HEK293 (cell line): Measurements from ENCODE around the gene MCCC2.

Experiments
- REPIN1 ChIP-seq: fragments of 450-650 bp; formaldehyde crosslinking; IDR thresholded peaks from 2 replicates; pipeline ENCODE4 v1.5.1; 2017; ENCODE audit warnings: missing biosample characterization, missing genetic modification characterization, low read depth
- ZNF214 ChIP-seq: fragments of 450-650 bp; formaldehyde crosslinking; IDR thresholded peaks from 2 replicates; pipeline ENCODE4 v1.5.1; 2017; ENCODE audit warnings: missing biosample characterization, mild to moderate bottlenecking, missing genetic modification characterization, borderline replicate concordance
- TF ChIP-seq, protein P1 (sequence below): fragments of 450-650 bp; formaldehyde crosslinking; IDR thresholded peaks from 2 replicates; pipeline ENCODE4 v1.5.1; 2016; ENCODE audit warnings: missing biosample characterization, missing genetic modification characterization
- TF ChIP-seq, protein P2 (sequence below): IDR thresholded peaks from 2 replicates; pipeline ENCODE4 v1.6.1; 2011; ENCODE audit warnings: mild to moderate bottlenecking, low read depth, low read length, borderline replicate concordance
- TF ChIP-seq, protein P3 (sequence below): fragments of 450-650 bp; formaldehyde crosslinking; IDR thresholded peaks from 2 replicates; pipeline ENCODE4 v1.5.1; 2016; ENCODE audit warnings: missing biosample characterization, missing genetic modification characterization
- TF ChIP-seq, protein P4 (sequence below): fragments of 450-650 bp; formaldehyde crosslinking; IDR thresholded peaks from 2 replicates; pipeline ENCODE4 v1.5.1; 2016; ENCODE audit warnings: missing biosample characterization, missing genetic modification characterization

DNA sequence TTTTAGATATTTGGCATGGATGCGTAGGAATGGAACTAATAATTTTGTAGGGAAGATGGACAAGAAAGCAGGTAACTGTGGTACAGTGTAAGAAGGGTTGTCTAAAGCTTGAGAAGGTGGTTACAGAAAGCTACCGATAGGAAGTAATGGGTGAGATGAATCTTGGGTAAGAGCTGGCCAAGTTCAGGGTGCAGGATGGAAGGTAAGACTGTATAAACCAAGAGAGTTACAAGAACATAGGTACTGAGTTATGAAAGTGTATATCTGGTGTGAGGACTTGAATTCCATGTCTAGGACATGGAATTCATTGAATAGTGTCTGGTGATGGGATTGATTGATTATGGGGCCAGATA, 1.4 kb downstream of the MCCC2 start:
- TF ChIP-seq, protein P1, sequence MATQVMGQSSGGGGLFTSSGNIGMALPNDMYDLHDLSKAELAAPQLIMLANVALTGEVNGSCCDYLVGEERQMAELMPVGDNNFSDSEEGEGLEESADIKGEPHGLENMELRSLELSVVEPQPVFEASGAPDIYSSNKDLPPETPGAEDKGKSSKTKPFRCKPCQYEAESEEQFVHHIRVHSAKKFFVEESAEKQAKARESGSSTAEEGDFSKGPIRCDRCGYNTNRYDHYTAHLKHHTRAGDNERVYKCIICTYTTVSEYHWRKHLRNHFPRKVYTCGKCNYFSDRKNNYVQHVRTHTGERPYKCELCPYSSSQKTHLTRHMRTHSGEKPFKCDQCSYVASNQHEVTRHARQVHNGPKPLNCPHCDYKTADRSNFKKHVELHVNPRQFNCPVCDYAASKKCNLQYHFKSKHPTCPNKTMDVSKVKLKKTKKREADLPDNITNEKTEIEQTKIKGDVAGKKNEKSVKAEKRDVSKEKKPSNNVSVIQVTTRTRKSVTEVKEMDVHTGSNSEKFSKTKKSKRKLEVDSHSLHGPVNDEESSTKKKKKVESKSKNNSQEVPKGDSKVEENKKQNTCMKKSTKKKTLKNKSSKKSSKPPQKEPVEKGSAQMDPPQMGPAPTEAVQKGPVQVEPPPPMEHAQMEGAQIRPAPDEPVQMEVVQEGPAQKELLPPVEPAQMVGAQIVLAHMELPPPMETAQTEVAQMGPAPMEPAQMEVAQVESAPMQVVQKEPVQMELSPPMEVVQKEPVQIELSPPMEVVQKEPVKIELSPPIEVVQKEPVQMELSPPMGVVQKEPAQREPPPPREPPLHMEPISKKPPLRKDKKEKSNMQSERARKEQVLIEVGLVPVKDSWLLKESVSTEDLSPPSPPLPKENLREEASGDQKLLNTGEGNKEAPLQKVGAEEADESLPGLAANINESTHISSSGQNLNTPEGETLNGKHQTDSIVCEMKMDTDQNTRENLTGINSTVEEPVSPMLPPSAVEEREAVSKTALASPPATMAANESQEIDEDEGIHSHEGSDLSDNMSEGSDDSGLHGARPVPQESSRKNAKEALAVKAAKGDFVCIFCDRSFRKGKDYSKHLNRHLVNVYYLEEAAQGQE (tag by site-specific recombination): no peak
- TF ChIP-seq, protein P2, sequence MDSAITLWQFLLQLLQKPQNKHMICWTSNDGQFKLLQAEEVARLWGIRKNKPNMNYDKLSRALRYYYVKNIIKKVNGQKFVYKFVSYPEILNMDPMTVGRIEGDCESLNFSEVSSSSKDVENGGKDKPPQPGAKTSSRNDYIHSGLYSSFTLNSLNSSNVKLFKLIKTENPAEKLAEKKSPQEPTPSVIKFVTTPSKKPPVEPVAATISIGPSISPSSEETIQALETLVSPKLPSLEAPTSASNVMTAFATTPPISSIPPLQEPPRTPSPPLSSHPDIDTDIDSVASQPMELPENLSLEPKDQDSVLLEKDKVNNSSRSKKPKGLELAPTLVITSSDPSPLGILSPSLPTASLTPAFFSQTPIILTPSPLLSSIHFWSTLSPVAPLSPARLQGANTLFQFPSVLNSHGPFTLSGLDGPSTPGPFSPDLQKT: no peak
- TF ChIP-seq ZNF214 (tag by site-specific recombination) (no peak), REPIN1 (no peak)
- TF ChIP-seq, protein P3, sequence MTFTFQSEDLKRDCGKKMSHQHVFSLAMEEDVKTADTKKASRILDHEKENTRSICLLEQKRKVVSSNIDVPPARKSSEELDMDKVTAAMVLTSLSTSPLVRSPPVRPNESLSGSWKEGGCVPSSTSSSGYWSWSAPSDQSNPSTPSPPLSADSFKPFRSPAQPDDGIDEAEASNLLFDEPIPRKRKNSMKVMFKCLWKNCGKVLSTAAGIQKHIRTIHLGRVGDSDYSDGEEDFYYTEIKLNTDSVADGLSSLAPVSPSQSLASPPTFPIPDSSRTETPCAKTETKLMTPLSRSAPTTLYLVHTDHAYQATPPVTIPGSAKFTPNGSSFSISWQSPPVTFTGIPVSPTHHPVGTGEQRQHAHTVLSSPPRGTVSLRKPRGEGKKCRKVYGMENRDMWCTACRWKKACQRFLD: no peak
- TF ChIP-seq, protein P4, sequence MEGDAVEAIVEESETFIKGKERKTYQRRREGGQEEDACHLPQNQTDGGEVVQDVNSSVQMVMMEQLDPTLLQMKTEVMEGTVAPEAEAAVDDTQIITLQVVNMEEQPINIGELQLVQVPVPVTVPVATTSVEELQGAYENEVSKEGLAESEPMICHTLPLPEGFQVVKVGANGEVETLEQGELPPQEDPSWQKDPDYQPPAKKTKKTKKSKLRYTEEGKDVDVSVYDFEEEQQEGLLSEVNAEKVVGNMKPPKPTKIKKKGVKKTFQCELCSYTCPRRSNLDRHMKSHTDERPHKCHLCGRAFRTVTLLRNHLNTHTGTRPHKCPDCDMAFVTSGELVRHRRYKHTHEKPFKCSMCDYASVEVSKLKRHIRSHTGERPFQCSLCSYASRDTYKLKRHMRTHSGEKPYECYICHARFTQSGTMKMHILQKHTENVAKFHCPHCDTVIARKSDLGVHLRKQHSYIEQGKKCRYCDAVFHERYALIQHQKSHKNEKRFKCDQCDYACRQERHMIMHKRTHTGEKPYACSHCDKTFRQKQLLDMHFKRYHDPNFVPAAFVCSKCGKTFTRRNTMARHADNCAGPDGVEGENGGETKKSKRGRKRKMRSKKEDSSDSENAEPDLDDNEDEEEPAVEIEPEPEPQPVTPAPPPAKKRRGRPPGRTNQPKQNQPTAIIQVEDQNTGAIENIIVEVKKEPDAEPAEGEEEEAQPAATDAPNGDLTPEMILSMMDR (tag by site-specific recombination): no peak
